Measurements from ENCODE around the gene MIA2.

Gene MIA2

DNA sequence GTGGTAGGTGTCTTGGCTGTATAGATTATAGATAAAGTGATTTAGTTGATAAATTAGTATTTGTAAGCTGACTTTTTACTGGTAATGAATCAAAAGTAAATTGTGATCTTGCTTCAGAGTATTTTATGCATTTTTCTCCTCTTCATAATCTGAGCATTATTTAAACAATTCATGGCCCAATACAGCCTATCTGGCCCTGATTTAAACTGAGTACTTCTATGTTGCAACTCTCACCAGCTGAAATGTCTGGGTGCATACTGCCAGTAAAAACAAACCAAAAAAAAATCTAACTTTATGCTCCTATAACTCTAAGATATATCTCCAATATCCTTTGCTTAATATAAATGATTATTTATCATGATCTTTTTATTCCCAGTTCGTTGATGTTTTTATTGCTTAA, 86.6 kb downstream of the MIA2 start:
- TF ChIP-seq TAF1 (IDR thresholded peaks at IDR 0.05; ENCODE audit: borderline replicate concordance, insufficient read depth, low read length) (no peak), SIN3A (IDR thresholded peaks at IDR 0.05; ENCODE audit: borderline replicate concordance, insufficient read depth, low read length) (no peak), FOXP2 (optimal IDR thresholded peaks at IDR 0.05; ENCODE audit: borderline replicate concordance, extremely low read depth, extremely low read length, insufficient read depth) (no peak), POLR2AphosphoS5 (IDR thresholded peaks at IDR 0.05; ENCODE audit: low read depth, low read length) (no peak)
- TF ChIP-seq, protein P1, sequence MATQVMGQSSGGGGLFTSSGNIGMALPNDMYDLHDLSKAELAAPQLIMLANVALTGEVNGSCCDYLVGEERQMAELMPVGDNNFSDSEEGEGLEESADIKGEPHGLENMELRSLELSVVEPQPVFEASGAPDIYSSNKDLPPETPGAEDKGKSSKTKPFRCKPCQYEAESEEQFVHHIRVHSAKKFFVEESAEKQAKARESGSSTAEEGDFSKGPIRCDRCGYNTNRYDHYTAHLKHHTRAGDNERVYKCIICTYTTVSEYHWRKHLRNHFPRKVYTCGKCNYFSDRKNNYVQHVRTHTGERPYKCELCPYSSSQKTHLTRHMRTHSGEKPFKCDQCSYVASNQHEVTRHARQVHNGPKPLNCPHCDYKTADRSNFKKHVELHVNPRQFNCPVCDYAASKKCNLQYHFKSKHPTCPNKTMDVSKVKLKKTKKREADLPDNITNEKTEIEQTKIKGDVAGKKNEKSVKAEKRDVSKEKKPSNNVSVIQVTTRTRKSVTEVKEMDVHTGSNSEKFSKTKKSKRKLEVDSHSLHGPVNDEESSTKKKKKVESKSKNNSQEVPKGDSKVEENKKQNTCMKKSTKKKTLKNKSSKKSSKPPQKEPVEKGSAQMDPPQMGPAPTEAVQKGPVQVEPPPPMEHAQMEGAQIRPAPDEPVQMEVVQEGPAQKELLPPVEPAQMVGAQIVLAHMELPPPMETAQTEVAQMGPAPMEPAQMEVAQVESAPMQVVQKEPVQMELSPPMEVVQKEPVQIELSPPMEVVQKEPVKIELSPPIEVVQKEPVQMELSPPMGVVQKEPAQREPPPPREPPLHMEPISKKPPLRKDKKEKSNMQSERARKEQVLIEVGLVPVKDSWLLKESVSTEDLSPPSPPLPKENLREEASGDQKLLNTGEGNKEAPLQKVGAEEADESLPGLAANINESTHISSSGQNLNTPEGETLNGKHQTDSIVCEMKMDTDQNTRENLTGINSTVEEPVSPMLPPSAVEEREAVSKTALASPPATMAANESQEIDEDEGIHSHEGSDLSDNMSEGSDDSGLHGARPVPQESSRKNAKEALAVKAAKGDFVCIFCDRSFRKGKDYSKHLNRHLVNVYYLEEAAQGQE (IDR thresholded peaks at IDR 0.05; ENCODE audit: insufficient read depth in 1 of 2, low read depth in 2 of 2, low read length in 2 of 2), result no peak

DNA sequence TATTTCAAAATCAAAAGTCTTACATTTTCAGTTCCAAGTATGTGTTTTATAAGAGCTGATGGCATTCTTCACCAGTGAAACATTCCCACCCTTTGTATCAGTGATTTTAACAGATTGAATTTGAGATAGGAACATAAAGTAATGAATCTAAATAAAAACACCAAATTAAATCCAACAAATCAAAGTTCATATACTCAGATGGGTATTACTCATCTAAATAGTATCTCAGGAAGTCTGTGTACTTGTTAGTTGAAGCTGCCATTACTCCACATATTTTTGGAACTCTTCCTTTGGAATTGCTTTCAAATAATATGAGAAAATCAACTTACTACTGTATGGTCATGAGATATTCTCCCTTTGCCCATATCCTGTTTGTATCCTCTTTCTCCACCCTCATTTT, 89.1 kb downstream of the MIA2 start:
- no peak for TF ChIP-seq FOXP2 (optimal IDR thresholded peaks at IDR 0.05; ENCODE audit: borderline replicate concordance, extremely low read depth, extremely low read length, insufficient read depth)
- TF ChIP-seq POLR2AphosphoS5 (IDR thresholded peaks at IDR 0.05; ENCODE audit: low read depth, low read length), result no peak
- no peak for TF ChIP-seq SIN3A (IDR thresholded peaks at IDR 0.05; ENCODE audit: borderline replicate concordance, insufficient read depth, low read length)
- no peak for TF ChIP-seq TAF1 (IDR thresholded peaks at IDR 0.05; ENCODE audit: borderline replicate concordance, insufficient read depth, low read length)
- TF ChIP-seq, protein P1 (IDR thresholded peaks at IDR 0.05; ENCODE audit: insufficient read depth in 1 of 2, low read depth in 2 of 2, low read length in 2 of 2), result no peak

DNA sequence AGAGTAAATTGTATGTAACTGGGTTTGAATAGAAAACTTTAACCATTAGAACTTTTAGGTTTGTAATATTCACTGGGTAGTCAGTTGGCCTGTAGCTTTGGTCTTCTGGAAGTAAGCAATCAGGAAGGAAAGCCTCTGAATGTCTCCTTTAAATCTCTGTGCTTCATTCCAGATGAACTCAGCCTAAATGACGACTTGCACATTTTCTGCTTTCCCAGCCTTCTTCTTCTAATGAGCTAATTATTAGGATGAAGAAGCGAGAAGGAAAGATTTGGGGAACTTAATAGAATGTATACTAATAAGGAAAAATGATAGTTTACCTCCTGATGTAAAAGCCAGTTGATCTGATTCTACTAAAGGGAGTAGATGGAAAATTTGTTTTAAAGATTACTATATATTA, 90.4 kb downstream of the MIA2 start:
- TF ChIP-seq SIN3A (IDR thresholded peaks at IDR 0.05; ENCODE audit: borderline replicate concordance, insufficient read depth, low read length), result no peak
- TF ChIP-seq, protein P1 (IDR thresholded peaks at IDR 0.05; ENCODE audit: insufficient read depth in 1 of 2, low read depth in 2 of 2, low read length in 2 of 2), result no peak
- TF ChIP-seq FOXP2 (optimal IDR thresholded peaks at IDR 0.05; ENCODE audit: borderline replicate concordance, extremely low read depth, extremely low read length, insufficient read depth), result no peak
- TF ChIP-seq TAF1 (IDR thresholded peaks at IDR 0.05; ENCODE audit: borderline replicate concordance, insufficient read depth, low read length), result no peak
- no peak for TF ChIP-seq POLR2AphosphoS5 (IDR thresholded peaks at IDR 0.05; ENCODE audit: low read depth, low read length)

DNA sequence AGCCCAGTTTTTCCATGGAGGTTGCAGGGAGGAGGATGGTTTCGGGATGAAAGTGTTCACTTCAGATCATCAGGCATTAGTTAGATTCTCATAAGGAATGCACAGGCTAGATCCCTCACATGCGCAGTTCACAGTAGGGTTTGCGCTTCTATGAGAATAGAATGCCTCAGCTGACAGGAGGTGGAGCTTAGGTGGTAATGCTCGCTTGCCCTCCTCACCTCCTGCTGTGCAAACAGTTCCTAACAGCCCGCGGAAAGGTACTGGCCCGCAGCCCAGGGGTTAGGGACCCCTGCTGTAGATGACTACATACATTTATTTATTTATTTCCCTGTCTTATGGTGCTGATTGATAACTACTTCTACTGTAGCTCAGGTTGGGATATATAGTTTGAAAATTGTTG, 105.3 kb downstream of the MIA2 start:
- no peak for TF ChIP-seq POLR2AphosphoS5 (IDR thresholded peaks at IDR 0.05; ENCODE audit: low read depth, low read length)
- TF ChIP-seq TAF1 (IDR thresholded peaks at IDR 0.05; ENCODE audit: borderline replicate concordance, insufficient read depth, low read length), result no peak
- no peak for TF ChIP-seq SIN3A (IDR thresholded peaks at IDR 0.05; ENCODE audit: borderline replicate concordance, insufficient read depth, low read length)
- no peak for TF ChIP-seq FOXP2 (optimal IDR thresholded peaks at IDR 0.05; ENCODE audit: borderline replicate concordance, extremely low read depth, extremely low read length, insufficient read depth)

DNA sequence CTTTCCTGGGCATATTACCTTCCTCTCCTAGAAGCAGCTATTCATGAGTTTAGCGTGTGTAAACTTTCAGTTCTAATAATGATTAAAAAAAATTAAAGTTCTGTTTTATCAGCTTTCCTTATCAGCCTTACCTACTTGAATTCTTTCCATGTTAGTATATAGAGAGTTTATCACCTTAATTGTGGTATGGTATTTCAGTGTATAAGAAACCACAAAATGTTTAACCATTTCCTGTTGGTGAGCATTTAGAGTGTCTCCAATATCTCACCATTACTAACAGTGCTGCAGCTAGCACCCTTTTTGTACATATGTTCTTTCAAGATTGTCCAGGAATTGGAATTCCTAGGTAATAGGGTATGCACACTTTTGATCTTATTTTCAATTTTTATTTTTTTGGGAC, 109.1 kb downstream of the MIA2 start:
- no peak for TF ChIP-seq FOXP2 (optimal IDR thresholded peaks at IDR 0.05; ENCODE audit: borderline replicate concordance, extremely low read depth, extremely low read length, insufficient read depth)
- no peak for TF ChIP-seq POLR2AphosphoS5 (IDR thresholded peaks at IDR 0.05; ENCODE audit: low read depth, low read length)
- no peak for TF ChIP-seq SIN3A (IDR thresholded peaks at IDR 0.05; ENCODE audit: borderline replicate concordance, insufficient read depth, low read length)
- TF ChIP-seq TAF1 (IDR thresholded peaks at IDR 0.05; ENCODE audit: borderline replicate concordance, insufficient read depth, low read length), result no peak

DNA sequence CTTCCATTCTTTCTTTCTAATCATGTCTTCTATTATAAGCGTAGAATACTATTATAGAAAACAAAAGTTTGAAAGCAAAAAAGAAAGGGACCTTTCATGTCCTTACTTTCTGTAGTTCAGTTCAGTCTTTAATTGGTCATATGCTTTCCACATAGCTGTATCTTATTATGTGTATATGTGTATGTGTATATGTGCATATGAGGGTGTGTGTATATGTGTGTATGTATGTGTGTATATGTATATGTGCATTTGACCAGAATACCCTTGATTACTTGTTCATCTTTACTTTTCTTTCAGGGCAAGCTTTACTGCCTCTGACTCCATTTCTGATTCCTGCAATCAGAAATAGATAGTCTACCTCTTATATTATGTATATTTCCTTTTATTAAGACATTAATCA, 109.9 kb downstream of the MIA2 start:
- TF ChIP-seq TAF1 (IDR thresholded peaks at IDR 0.05; ENCODE audit: borderline replicate concordance, insufficient read depth, low read length) (no peak), POLR2AphosphoS5 (IDR thresholded peaks at IDR 0.05; ENCODE audit: low read depth, low read length) (no peak), FOXP2 (optimal IDR thresholded peaks at IDR 0.05; ENCODE audit: borderline replicate concordance, extremely low read depth, extremely low read length, insufficient read depth) (no peak), SIN3A (IDR thresholded peaks at IDR 0.05; ENCODE audit: borderline replicate concordance, insufficient read depth, low read length) (no peak)
- TF ChIP-seq, protein P1 (IDR thresholded peaks at IDR 0.05; ENCODE audit: insufficient read depth in 1 of 2, low read depth in 2 of 2, low read length in 2 of 2), result no peak

Data from PFSK-1 (cell line).